GM19467 (cell line): ENCODE data around the gene TCF7L1.

Source experiments
- ATAC-seq: cut with Tn5 transposase; IDR thresholded peaks from one replicate; pipeline ENCODE4 v1.9.1; 2021; ENCODE audit warnings: mild to moderate bottlenecking, moderate library complexity; ENCODE audit not compliant: unreplicated experiment

The TCF7L1 gene

GRCh38 chr2:85273738-85274731, 140.8 kb downstream of the TCF7L1 start:
- no peak for ATAC-seq

GRCh38 chr2:85275984-85276540, 142.9 kb downstream of the TCF7L1 start:
- no peak for ATAC-seq

- ATAC-seq = no peak
Observed at GRCh38 chr2:85276571-85277118, 143.5 kb downstream of the TCF7L1 start.

- no peak for ATAC-seq
Observed at GRCh38 chr2:85277416-85278158, 144.4 kb downstream of the TCF7L1 start.

GRCh38 chr2:85278361-85278760, 145.2 kb downstream of the TCF7L1 start:
- no peak for ATAC-seq

GRCh38 chr2:85281553-85281952, 148.4 kb downstream of the TCF7L1 start:
- ATAC-seq = no peak

- no peak for ATAC-seq
Observed at GRCh38 chr2:85282914-85283313, 149.7 kb downstream of the TCF7L1 start.

GRCh38 chr2:85283641-85284040, 150.4 kb downstream of the TCF7L1 start:
- no peak for ATAC-seq

GRCh38 chr2:85286918-85287317, 153.7 kb downstream of the TCF7L1 start:
- ATAC-seq = no peak

GRCh38 chr2:85287721-85288120, 154.5 kb downstream of the TCF7L1 start:
- no peak for ATAC-seq

- ATAC-seq = no peak
Observed at GRCh38 chr2:85288244-85288725, 155.1 kb downstream of the TCF7L1 start.

- no peak for ATAC-seq
Observed at GRCh38 chr2:85291425-85292023, 158.3 kb downstream of the TCF7L1 start.

GRCh38 chr2:85302121-85302520, 168.9 kb downstream of the TCF7L1 start:
- ATAC-seq = no peak

GRCh38 chr2:85303780-85304531, 170.8 kb downstream of the TCF7L1 start:
- no peak for ATAC-seq

- no peak for ATAC-seq
Observed at GRCh38 chr2:85307527-85307897, 174.3 kb downstream of the TCF7L1 start.

- no peak for ATAC-seq
Observed at GRCh38 chr2:85308201-85308600, 175.0 kb downstream of the TCF7L1 start.

- no peak for ATAC-seq
Observed at GRCh38 chr2:85308896-85309555, 175.8 kb downstream of the TCF7L1 start.

- ATAC-seq = no peak
Observed at GRCh38 chr2:85309699-85310321, 176.6 kb downstream of the TCF7L1 start.

- peak; percentile 53 for ATAC-seq
Observed at GRCh38 chr2:85310330-85310729, 177.1 kb downstream of the TCF7L1 start.
